OCI-LY1 (cell line): ENCODE data around the gene COL23A1.

ENCODE experiments used
- H2AFZ ChIP-seq: fragments of 200-600 bp; sonication (generic), shearing (Covaris generic); 2 replicates; pipeline ENCODE4 v1.6.0; 2014; ENCODE audit warnings: antibody characterized with exemption, mild to moderate bottlenecking, low read length
- H3F3A ChIP-seq: fragments of 200-600 bp; sonication (generic), shearing (Covaris generic); 2 replicates; pipeline ENCODE4 v1.6.0; 2014; ENCODE audit warnings: mild to moderate bottlenecking, antibody characterized with exemption, low read length, moderate library complexity; ENCODE audit not compliant: insufficient read depth
- H3K27ac ChIP-seq: fragments of 200-600 bp; sonication (generic); 2 replicates; pipeline ENCODE4 v1.5.1; 2014; ENCODE audit warnings: low read length, mixed run types, mild to moderate bottlenecking, low read depth; ENCODE audit not compliant: poor library complexity, severe bottlenecking
- H3K27me3 ChIP-seq: fragments of 200-600 bp; sonication (generic); 2 replicates; pipeline ENCODE4 v1.6.0; 2014; ENCODE audit warnings: antibody characterized with exemption, mild to moderate bottlenecking, low read length, moderate library complexity; ENCODE audit not compliant: insufficient read depth
- H3K36me3 ChIP-seq: fragments of 200-600 bp; sonication (generic); 2 replicates; pipeline ENCODE4 v1.6.1; 2014; ENCODE audit warnings: mild to moderate bottlenecking, antibody characterized with exemption, low read length, moderate library complexity, mixed read lengths; ENCODE audit not compliant: insufficient read depth
- H3K4me1 ChIP-seq: fragments of 200-600 bp; sonication (generic); 2 replicates; pipeline ENCODE4 v1.5.1; 2014; ENCODE audit warnings: mild to moderate bottlenecking, low read length, moderate library complexity; ENCODE audit not compliant: insufficient read depth, severe bottlenecking
- H3K4me2 ChIP-seq: fragments of 200-600 bp; sonication (generic), shearing (Covaris generic); 2 replicates; pipeline ENCODE4 v1.6.1; 2014; ENCODE audit warnings: low read length
- H3K4me3 ChIP-seq: fragments of 200-600 bp; sonication (generic); 2 replicates; pipeline ENCODE4 v1.5.1; 2014; ENCODE audit warnings: low read length, low read depth, mild to moderate bottlenecking, mixed read lengths; ENCODE audit not compliant: poor library complexity, severe bottlenecking
- H3K79me2 ChIP-seq: fragments of 200-600 bp; shearing (Covaris generic); 2 replicates; pipeline ENCODE4 v1.6.1; 2016; ENCODE audit warnings: mixed run types, low read length, mixed read lengths; ENCODE audit not compliant: insufficient read depth
- H3K9ac ChIP-seq: fragments of 200-600 bp; sonication (generic), shearing (Covaris generic); 2 replicates; pipeline ENCODE4 v1.6.1; 2014; ENCODE audit warnings: mild to moderate bottlenecking, low read length, mixed read lengths
- H3K9me2 ChIP-seq: fragments of 200-600 bp; sonication (generic), shearing (Covaris generic); 2 replicates; pipeline ENCODE4 v1.6.1; 2014; ENCODE audit warnings: low read depth, mild to moderate bottlenecking, low read length, mixed read lengths
- H3K9me3 ChIP-seq: fragments of 200-600 bp; shearing (Covaris generic); 2 replicates; pipeline ENCODE4 v1.6.1; 2014; ENCODE audit warnings: low read length, mixed read lengths
- H4K20me1 ChIP-seq: fragments of 200-600 bp; sonication (generic), shearing (Covaris generic); 2 replicates; pipeline ENCODE4 v1.6.0; 2016; ENCODE audit warnings: mild to moderate bottlenecking, low read length; ENCODE audit not compliant: insufficient read depth
- CTCF ChIP-seq: fragments of 200-600 bp; sonication (generic), shearing (Covaris generic); IDR thresholded peaks from 2 replicates; pipeline ENCODE4 v1.5.1; 2017; ENCODE audit warnings: mild to moderate bottlenecking, antibody characterized with exemption, low read length, moderate library complexity, mixed read lengths
- EZH2 ChIP-seq: fragments of 200-600 bp; sonication (generic), shearing (Covaris generic); IDR thresholded peaks from 2 replicates; pipeline ENCODE4 v1.8.0; 2017; ENCODE audit warnings: borderline replicate concordance, mixed run types, mild to moderate bottlenecking, antibody characterized with exemption, low read length, moderate library complexity, mixed read lengths

COL23A1 gene

GRCh38 chr5:178340637-178341036 lies 249.6 kb downstream of the COL23A1 start:
- no peaks in the 10 kb centered on the region for H3K9me2 ChIP-seq
- H3K27me3 ChIP-seq, result peaks cover 5% of the 10 kb centered on the region; the same call in 1 of the 2 replicates
- H3K4me2 ChIP-seq, result no peak overlapping the region
- H3K9ac ChIP-seq, result no peak overlapping the region
- no peaks in the 10 kb centered on the region for H3K9me3 ChIP-seq
- no peak overlapping the region for H2AFZ ChIP-seq
- H3K79me2 ChIP-seq, result no peaks in the 10 kb centered on the region
- no peaks in the 10 kb centered on the region for H3K4me1 ChIP-seq
- no peaks in the 10 kb centered on the region for H3F3A ChIP-seq
- H3K4me3 ChIP-seq, result no peak overlapping the region
- no peaks in the 10 kb centered on the region for H4K20me1 ChIP-seq
- no peak overlapping the region for H3K27ac ChIP-seq
- no peaks in the 10 kb centered on the region for H3K36me3 ChIP-seq
- TF ChIP-seq EZH2 (no peak), CTCF (no peak)

GRCh38 chr5:178340187-178340586 lies 250.0 kb downstream of the COL23A1 start:
- H3K4me2 ChIP-seq, result no peak overlapping the region
- no peak for TF ChIP-seq EZH2
- no peak for TF ChIP-seq CTCF
- H3K9ac ChIP-seq, result no peak overlapping the region
- peaks cover 5% of the 10 kb centered on the region; the same call in 1 of the 2 replicates for H3K27me3 ChIP-seq
- no peak overlapping the region for H3K27ac ChIP-seq
- H3K9me3 ChIP-seq, result no peaks in the 10 kb centered on the region
- no peaks in the 10 kb centered on the region for H3K36me3 ChIP-seq
- no peak overlapping the region for H2AFZ ChIP-seq
- H3K4me1 ChIP-seq, result no peaks in the 10 kb centered on the region
- no peaks in the 10 kb centered on the region for H3K79me2 ChIP-seq
- H4K20me1 ChIP-seq, result no peaks in the 10 kb centered on the region
- H3K4me3 ChIP-seq, result no peak overlapping the region
- no peaks in the 10 kb centered on the region for H3F3A ChIP-seq
- H3K9me2 ChIP-seq, result no peaks in the 10 kb centered on the region

GRCh38 chr5:178339272-178339671 lies 250.9 kb downstream of the COL23A1 start:
- H3K4me3 ChIP-seq, result no peak overlapping the region
- no peak overlapping the region for H3K27ac ChIP-seq
- TF ChIP-seq CTCF, result no peak
- no peak for TF ChIP-seq EZH2
- no peak overlapping the region for H2AFZ ChIP-seq
- H3K36me3 ChIP-seq, result no peaks in the 10 kb centered on the region
- no peaks in the 10 kb centered on the region; the same call in 1 of the 2 replicates for H3K27me3 ChIP-seq
- H4K20me1 ChIP-seq, result no peaks in the 10 kb centered on the region
- no peaks in the 10 kb centered on the region for H3K4me1 ChIP-seq
- no peaks in the 10 kb centered on the region for H3K79me2 ChIP-seq
- no peaks in the 10 kb centered on the region for H3K9me3 ChIP-seq
- H3F3A ChIP-seq, result no peaks in the 10 kb centered on the region
- no peaks in the 10 kb centered on the region for H3K9me2 ChIP-seq
- H3K4me2 ChIP-seq, result no peak overlapping the region
- H3K9ac ChIP-seq, result no peak overlapping the region
